DMS114 treated with DMSO at 0.1 percent for 48 hours (cell line): Measurements from ENCODE around the gene ETFA.

Experiments used
- DNase-seq: peaks from one replicate; lab custom pipeline; 2025; ENCODE audit not compliant: unreplicated experiment; lab: John Stamatoyannopoulos, UW

ETFA gene

DNA sequence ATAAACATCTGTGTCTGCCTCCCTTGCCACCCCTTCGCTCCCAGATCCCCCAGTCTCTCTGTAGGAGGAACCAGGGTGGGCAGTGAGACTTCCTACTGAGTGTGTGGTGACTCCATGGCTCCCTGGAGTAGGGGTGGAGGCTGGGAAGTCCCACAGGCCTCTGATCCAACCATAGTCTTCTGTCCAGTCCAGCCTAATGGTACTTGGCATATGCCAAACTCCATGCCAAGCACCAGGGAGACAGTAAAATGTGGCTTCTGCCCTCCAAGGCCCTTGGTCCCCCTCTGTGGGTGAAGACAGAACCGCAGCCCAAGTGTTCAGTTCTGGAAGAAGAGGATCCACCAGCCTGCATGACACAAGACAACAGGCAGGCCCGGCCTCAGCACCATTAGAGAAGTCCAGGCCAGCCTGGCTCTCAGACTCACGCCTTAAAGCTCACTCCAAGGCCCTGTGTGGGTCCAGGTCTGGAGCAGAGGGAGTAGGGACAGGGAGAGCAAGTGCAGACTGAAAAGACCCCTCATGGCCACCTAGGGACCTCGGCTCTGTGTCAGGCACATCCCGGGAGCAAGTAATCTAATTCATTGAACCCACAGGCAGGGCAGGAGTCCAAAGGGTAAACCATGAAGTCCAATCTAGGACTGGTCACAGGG, 112.7 kb downstream of the ETFA start:
- no peak for DNase-seq

DNA sequence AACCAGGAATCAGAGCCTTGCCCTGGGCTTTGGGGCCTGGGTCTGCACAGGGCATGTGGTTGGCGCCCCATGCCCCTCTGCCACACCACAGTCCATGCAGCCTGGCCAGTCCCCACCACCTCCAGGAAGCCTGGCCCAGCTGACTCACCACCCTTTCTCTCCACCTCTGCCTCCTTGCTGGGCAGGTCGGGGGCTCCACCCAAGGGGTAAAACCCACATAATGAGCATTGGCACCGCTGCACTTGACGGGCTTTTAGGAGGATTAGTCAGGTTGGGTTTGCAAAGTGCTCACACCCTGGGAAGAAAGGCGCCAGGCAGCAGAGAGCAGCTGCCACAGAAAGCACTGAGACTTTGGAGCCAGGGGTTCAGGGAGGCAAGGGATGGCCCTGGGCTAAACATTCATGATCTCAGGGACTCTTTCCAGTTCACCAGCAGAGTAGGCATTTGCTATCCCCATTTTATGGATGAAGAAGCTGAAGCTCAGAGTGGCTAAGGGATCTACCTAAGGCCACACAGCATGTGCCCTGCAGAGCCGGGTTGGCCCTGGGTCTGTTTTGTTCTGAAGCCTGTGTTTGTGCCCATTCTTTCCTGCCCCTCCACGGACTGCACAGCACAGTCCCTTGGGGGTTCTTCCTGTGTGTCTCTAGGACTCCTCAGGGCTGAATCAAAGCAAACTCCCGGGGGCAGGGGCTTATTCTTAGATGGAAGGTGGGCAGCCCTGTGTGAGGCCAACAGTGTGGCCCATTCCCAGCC, 113.4 kb downstream of the ETFA start:
- DNase-seq: no peak

DNA sequence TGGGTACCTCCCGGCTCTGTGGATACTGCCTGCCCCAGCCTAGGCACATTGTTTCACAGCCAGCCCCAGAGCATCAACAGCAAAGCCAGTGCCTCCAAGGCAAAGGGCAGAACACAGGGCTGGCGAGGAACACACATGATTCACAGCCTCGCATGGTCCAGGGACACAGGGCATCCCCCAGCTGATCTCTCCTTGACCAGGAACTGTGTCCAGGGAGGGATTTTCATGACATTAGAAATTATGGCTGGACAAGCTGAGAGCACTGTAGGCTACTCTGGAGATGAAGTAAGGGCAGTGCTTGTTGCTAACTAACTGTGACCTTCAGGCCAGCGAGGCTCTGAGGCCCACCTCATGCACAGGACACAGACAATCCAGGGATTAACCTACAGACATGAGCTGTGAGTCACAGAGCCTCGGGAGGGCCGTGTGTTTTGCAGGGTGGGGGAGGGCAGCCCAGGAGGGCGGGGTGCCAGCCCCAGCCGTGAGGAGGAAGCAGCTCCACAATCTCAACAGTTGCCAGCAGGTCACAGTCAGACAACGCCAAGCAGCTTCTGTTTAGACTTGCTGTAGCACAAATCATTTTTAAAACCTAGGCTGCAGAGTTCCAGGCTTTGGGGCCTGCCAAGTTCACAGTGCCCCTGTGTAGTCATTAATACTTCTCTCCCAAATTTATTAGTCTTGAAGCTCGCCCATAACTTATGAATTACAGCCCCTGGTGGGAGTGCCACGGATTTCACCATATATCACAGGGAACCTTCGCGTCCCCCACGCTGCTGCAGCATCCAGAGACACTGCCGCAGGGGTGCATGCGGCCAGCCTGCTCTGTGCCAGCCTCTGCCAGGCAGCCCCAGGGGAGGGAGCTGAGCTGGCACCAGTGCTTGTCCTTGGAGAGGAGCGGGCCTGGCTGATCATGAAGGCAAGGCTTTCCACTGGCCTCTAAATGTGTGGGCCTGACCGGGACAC, 114.7 kb downstream of the ETFA start:
- no peak for DNase-seq

DNA sequence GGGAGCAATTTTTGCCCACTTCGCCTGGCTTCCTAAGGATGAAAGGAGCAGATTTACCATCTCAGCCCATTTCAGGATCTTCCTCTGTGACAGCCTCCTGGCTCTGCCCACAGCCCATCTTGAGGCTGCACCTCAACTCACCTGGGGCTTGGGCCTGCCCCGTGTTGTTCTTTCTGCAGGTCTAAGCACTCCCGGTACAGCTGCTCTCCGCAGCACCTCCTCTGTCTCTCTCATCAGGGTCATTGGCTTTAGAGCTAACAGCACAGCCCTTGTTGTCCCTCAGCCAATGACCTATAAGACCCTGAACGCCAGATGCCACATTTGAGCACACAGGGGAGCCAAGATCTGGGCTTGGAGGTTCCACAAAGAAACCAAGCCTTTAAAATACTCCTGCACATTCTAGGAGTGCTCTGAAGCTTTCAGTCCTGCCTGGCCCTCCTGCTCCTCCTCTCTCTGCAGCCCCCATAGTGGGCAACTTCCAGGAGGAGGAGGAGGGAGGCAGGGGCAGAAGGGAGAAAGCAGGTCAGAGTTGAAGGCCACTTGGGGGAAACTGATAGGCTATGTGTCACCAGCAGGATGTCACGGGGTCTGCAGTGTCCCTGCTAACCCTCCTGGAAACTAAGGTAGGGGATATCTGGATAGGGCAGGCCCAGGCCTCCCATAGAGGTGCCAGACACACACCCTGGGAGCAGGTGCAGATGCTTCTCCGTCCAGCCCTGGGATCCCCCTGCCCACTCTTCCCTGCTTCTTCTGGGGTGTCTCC, 115.6 kb downstream of the ETFA start:
- DNase-seq: no peak

DNA sequence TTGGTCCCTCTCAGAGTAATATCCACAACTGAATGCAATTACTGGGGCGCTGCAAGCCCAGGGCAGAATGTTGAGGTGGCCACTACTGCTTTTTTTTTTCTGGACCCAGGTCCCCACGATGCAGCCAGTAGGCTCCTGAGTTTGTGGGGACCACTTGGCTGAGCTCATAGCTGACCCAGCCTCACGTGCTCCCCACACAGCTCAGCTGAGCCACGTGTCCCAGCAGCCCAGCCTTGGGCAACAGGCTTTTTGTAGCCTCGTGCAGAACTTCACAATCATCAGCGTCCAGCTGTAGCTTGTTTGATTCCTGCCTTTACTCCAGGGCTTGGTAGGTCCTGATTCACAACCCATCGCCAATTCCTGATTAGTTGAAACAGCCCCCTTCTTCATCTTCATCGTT, 117.3 kb downstream of the ETFA start:
- no peak for DNase-seq

DNA sequence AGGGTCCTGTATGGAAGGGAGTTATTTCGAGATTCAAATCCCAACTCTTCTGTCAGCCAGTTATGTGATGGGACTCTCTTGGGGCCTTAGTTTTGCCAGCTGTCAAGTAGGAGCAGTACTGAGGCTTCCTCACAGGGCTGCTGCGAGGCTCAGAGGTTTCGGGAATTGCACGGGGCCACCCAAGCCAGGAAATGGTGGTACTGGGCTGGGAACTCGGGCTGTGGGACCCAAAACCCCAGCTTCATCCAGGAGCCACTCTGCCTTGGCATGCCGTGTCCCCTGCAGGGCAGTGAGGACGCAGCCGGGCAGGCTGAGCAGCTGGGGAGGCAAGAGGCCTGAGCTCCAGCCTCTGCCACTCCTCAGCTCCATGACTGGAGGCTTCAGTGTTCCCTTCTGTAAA, 118.6 kb downstream of the ETFA start:
- no peak for DNase-seq

DNA sequence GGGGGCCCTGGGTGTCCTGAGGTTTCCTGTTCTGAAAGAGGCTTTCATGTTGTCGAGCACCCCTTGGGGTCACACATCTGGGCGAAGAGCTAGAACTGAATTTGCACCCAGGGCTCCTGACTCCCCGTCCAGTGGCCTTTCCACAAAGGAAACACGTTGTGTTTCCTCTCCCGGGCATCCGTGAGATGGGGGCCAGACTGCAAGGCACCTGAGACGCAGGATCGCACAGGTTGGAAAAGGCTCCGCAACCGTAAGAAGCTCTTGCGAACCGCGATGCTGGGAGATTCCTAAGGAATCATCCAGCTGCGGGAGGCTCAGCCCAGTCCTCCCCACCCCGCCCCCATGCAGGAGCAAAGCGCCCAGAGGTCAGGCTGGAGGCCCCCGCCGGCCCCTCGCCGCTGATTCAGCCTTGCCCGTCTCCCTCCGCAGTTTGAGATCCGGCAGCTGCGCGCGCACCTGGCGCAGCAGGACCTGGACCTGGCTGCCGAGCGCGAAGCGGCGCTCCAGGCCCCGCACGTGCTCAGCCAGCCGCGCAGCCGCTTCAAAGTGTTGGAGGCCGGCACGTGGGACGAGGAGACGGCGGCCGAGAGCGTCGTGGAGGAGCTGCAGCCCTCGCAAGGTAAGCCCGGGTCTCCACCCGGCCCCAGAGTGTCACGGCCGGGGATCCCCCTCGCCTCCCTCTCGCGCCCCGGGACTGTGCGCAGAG, 119.6 kb downstream of the ETFA start:
- DNase-seq: no peak

DNA sequence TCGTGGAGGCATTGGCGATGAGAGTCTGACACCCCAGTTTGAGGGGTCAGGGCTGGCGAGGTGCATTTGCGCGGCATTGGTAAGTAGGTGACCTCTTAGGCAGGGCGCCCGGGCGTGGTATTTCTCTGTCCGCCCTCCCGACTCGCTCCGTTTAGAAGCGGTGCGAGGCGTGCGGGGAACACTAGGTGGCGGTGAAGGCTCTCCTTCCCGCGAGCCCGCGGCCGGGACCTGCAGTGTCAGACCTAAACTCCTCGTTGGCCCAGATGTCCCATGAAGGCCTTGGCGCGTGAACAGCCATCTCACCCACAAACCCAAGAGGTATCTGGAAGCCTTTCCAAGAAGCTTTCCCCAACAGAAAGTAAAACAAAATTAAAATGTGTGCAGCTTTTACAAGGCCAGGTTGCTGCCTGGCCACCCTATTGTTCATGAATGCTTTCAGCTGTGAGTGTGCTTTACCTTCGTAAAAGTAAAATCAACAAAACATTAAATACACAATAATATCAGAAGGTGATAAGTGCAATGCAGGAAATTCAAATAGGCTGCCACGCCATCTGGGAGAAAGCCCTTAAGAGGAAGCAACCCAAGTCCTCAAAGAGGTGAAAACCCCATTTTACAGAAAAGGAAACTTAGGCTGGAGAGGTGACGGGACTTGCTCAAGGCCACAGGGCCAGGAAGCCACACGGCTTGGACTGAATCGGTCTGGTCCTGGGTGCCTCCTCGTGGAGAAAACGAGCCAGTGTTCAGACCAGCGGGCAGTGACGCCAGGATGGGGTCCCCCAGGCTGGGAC, 120.3 kb downstream of the ETFA start:
- DNase-seq: peak; percentile 76

DNA sequence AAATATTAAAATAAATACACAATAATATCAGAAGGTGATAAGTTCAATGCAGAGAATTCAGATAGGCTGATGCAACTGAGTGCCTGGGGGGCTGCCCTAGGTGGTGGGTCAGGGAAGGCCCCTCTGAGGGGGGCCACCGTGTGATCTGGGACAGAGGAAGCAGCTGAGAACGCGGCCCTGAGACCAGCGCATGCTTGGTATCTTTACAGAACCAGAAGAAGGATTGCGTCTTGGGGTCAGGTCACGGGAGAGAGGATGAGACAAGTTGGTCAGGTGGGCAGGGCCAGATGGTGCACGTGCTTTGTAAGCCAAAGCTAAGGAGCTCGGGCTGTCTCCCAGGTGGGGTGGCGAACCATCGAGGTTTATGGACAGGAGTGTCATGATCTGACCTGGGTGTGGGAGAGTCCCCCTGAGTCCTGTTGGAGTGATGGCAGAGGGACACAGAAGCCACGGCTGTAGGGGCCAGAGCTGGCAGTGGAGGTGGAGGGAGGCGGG, 121.2 kb downstream of the ETFA start:
- DNase-seq: no peak

DNA sequence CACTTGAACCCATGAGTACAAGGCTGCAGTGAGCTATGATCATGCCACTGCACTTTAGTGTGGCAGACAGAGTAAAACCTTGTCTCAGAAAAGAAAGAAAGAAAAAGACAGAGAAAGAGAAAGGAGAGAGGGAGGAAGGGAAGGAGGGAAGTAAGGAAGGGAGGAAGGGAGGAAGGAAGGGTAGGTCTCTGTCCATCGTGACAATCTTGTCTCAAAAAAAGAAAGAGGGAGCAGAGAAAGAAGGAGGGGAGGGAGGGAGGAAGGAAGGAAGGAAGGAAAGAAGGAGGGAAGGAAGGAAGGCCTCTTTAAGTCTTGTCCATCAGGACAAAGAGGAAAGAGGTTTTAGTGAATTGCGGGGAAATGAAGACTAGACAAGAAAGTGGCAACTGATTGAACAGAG, 122.2 kb downstream of the ETFA start:
- DNase-seq: no peak

DNA sequence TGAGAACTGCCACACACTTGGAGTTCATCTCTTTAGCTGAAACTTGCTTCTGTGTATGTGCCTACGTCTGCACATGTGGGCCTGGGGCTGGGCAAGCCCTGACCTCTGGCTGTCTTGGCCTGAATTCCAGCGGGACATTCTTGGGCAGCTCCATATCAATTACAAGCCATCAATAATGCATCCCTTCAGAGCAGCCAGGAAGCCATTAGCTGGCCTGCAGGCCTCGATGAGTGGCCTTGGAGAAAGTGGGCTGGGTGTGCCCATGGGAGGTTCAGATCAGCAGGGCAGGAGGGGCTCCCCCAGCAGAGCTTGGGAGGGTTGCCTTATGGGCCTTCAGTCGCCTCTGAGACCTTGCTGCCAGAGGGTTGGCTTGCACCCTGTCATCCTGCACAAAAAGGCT, 124.1 kb downstream of the ETFA start:
- no peak for DNase-seq

DNA sequence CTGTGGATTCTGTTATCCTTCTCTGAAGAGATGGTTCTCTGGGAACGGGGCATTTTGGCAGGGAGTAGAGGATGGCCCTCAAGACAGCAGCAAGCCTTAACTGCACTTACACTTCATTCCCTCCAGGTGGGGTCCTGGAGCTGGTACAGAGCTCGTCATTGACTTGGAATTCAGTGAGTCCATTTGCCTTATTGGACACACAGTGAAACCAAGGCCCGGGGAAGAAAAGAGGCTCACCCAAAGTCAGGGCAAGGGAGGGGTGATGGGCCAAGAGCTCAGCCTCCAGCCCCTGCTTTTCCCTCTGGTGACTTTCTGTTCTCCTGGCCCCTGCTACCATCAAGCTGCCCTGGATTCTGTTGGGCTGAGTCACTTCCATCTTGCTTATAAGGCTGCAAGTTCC, 125.6 kb downstream of the ETFA start:
- DNase-seq: no peak

DNA sequence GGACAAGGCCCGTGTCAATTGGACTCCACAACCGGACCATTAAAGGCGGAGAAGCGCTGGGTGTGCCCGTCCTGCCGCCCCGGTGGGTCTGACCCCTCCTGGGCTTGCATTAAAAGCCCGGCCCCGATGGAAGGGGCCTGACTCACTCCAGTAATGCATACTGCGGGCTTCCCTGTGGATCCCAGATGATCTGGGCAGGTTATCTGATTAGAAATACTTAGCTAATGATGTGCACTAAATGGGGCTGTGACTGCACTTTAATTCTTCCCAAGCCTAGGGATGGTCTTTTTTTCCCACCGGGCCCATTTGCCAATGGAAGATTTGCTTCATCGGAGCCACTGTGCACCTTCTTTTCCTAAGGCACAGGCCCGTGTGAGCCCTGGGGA, 126.6 kb downstream of the ETFA start:
- DNase-seq: no peak

DNA sequence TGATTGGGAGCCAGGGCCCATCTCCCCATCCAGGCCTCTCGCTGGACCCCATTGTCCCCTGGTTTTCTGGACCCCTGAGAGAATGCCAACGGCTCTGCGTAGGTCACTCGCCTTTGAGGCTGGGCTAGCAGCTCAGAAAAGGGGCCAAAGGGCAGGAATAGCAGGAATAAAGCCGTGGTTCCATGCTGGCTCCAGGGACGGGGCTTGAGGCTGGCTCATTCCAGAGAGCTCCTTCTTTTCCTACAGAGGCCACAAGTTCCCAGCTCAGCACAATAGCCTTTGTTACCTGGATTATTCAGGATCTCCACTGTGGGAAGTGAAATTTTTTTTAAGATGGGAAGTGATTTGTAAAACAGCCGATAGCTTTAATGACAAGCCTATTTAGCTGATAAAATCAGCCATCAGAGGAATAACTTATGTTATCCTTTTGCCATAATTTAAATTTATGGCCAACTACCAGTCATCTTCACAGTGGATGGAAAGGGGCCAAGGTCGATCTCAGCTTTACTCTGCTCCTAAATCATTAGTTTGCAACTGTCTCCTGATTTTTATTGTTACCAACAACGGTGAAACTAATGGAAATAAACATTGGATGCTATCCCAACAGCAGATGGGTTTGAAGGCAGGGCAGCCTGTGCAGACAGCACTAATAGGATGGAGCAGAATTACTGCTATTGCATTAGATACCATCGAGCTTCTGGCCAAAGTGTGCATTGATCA, 127.2 kb downstream of the ETFA start:
- no peak for DNase-seq

DNA sequence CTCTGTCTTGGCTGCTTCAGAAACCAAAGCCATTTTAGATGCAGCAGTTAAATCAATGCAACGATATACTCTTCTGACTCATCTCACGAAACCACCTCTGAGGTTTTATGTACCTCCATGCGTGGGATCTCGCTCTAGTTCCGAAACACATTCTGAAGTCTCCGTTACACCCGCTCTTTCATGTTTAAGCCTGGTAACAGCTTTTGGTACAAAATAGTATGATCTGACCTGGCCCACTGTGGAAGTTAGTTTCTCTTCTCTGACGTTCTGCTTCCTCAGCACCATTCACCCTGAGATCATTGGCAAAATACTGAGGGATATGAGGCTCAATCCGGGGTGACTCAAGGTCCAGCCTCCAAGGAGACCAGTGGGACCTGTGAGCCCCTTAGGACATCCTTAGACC, 129.6 kb downstream of the ETFA start:
- DNase-seq: no peak

DNA sequence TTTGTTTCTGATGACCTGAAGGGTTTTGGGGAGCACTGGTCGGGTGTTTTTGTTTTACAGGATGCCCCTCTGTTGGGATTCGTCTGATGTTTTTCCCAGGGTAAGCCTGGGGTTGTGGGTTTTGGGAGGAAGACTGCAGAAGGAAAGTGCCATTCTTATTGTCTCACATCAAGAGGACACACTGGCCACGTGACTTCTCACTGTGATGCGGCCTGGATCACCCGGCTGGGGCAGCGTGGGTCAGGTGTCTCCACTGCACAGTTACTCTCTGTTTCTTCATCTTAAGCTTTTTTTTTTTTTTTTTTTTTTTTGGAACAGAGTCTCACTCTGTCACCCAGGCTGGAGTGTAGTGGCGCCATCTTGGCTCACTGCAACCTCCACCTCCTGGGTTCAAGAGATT, 130.9 kb downstream of the ETFA start:
- no peak for DNase-seq

DNA sequence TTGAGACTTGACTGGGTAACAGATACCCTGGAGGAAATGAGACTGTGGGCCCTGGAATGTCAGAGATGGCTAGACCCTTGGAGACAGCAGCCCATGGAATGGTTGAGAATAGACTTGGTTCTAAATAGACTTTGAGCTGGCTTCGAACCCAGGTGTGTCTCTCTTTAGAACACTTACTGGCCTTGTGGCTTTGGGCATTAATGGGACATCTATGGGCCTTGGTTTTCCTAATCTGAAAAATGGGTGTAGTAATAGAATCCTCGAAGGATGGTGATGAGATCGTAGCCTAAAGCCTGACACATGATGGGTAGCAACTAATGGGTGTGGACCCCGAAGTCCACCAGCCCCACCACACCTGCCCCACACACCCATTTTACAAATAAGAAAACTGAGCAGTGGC, 132.2 kb downstream of the ETFA start:
- no peak for DNase-seq

DNA sequence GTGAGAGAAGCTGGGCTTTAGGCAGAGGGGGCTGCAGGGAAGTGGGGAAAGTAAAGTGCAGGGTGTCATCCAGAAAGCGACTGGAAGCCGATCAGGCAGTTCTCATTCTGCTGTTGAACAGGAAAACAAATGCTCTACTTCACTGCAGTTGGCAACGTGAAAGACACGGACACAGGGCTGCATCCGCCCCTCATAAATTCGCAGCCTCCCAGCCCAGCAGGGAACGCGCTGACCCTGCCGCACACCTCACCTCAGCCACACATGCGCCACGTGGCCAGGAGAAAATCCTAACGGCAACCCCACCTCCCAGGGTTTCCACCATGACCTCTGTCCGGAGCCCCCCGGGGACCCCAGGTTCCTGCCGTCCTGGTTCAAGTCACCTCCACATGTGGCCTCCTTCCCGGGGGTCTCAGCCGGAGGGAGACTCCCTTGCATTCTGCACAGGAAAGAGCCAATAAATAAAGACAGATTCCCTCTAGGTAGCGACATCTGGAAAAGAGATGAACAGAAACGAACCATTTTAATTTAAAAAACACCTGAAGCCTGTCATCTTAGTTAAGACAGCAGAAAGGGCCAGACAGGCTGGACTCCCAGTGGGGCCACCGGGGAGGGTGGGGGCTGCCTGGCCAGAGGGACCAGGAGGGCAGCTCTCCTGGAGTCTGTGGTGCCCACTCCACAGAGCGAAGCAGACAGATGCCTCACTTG, 132.8 kb downstream of the ETFA start:
- no peak for DNase-seq
